ENCODE data around the gene ZHX3.

The ZHX3 gene

DNA sequence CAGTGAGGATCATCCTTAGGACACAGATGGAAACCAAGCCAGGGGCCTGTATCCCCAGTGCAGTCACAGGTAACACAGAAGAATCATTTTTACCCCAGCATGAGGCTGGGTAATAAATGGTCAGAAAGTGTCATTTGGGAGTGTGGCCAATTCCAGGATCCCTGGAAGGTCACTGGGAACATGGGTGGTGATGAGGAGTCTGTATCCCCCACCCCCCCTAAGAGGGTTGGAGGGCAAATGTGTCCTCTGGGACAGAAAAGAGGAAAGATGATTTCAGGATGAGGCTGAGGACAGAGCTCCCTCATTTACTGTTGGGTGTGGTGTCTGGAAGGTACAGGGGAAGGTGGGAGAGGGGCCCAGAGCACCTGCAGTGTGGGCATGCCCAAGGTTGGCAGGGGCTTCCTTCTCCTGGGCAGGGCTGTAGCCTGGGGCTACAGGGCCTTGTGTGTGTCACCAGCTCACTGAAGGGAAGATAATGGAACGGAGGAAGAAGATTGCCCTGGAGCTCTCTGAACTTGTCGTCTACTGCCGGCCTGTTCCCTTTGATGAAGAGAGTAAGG is 145.7 kb downstream of the ZHX3 start:
- Histone ChIP-seq H3K27ac (peak overlapping the region; percentile 44), H3K4me2 (ENCODE audit: low read length) (no peak overlapping the region), H3K79me2 (no peaks in the 10 kb centered on the region), H3K9me3 (ENCODE audit: control insufficient read depth, low read length) (no peaks in the 10 kb centered on the region), H3K36me3 (ENCODE audit: control insufficient read depth, insufficient read depth, low read length) (no peaks in the 10 kb centered on the region), H3K4me1 (no peaks in the 10 kb centered on the region), H2AFZ (no peak overlapping the region), H3K27me3 (ENCODE audit: control insufficient read depth, insufficient read depth, low read length) (no peaks in the 10 kb centered on the region), H3K4me3 (ENCODE audit: low read depth, low read length) (no peak overlapping the region), H3K9ac (no peak overlapping the region)
- TF ChIP-seq, protein P1, sequence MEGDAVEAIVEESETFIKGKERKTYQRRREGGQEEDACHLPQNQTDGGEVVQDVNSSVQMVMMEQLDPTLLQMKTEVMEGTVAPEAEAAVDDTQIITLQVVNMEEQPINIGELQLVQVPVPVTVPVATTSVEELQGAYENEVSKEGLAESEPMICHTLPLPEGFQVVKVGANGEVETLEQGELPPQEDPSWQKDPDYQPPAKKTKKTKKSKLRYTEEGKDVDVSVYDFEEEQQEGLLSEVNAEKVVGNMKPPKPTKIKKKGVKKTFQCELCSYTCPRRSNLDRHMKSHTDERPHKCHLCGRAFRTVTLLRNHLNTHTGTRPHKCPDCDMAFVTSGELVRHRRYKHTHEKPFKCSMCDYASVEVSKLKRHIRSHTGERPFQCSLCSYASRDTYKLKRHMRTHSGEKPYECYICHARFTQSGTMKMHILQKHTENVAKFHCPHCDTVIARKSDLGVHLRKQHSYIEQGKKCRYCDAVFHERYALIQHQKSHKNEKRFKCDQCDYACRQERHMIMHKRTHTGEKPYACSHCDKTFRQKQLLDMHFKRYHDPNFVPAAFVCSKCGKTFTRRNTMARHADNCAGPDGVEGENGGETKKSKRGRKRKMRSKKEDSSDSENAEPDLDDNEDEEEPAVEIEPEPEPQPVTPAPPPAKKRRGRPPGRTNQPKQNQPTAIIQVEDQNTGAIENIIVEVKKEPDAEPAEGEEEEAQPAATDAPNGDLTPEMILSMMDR (IDR thresholded peaks at IDR 0.05), result no peak

DNA sequence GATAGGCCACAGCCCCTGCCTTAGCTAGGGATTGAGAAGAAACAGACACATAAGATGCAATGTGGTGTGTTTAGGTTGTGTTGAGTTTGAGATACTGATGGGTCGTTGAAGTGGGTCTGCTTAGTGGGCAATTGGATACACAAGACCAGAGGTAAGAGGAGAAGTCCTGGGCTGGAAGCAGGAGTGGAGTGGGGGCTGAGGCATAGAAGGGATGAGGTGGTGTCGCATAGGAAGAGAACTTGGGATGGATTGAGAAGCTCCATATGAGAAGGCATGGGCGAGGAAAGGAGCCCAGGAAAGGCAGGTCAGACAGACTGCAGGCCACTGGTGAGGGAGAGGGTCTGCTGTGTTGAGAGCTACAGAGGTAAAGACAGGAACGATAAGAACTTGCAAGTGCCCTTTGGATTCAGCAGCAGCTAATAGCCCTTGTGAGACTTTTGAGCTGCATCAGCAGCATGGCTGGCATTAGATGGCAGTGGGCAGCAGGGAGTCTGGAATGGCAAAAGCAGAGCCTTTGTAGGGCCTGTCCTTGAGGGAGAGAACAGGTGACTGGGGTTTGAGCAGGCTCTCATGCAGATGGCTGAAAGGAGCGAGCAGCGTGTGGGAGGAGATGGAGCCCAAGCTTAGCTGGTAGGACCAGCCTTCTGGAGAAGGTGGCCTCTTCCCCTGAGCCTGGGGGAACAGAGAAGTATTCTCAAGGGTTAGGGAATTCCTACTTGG is 147.0 kb downstream of the ZHX3 start:
- H3K4me1 ChIP-seq, result no peaks in the 10 kb centered on the region
- H3K4me3 ChIP-seq (ENCODE audit: low read depth, low read length), result no peak overlapping the region
- no peaks in the 10 kb centered on the region for H3K36me3 ChIP-seq (ENCODE audit: control insufficient read depth, insufficient read depth, low read length)
- H3K27ac ChIP-seq, result no peak overlapping the region
- H2AFZ ChIP-seq, result no peak overlapping the region
- no peaks in the 10 kb centered on the region for H3K79me2 ChIP-seq
- no peaks in the 10 kb centered on the region for H3K9me3 ChIP-seq (ENCODE audit: control insufficient read depth, low read length)
- TF ChIP-seq, protein P1 (IDR thresholded peaks at IDR 0.05), result no peak
- H3K27me3 ChIP-seq (ENCODE audit: control insufficient read depth, insufficient read depth, low read length), result no peaks in the 10 kb centered on the region
- H3K4me2 ChIP-seq (ENCODE audit: low read length), result no peak overlapping the region
- H3K9ac ChIP-seq, result no peak overlapping the region

- H3K27me3 ChIP-seq (ENCODE audit: control insufficient read depth, insufficient read depth, low read length), result no peaks in the 10 kb centered on the region
- H3K9me3 ChIP-seq (ENCODE audit: control insufficient read depth, low read length), result no peaks in the 10 kb centered on the region
- H3K4me1 ChIP-seq, result no peaks in the 10 kb centered on the region
- TF ChIP-seq, protein P1 (IDR thresholded peaks at IDR 0.05), result no peak
- H3K4me3 ChIP-seq (ENCODE audit: low read depth, low read length), result no peak overlapping the region
- no peaks in the 10 kb centered on the region for H3K79me2 ChIP-seq
- no peaks in the 10 kb centered on the region for H3K36me3 ChIP-seq (ENCODE audit: control insufficient read depth, insufficient read depth, low read length)
- no peak overlapping the region for H3K27ac ChIP-seq
- H3K4me2 ChIP-seq (ENCODE audit: low read length), result no peak overlapping the region
- H3K9ac ChIP-seq, result no peak overlapping the region
- H2AFZ ChIP-seq, result no peak overlapping the region
These were observed 147.7 kb downstream of the ZHX3 start for GRCh38 chr20:41169791-41170351.

DNA sequence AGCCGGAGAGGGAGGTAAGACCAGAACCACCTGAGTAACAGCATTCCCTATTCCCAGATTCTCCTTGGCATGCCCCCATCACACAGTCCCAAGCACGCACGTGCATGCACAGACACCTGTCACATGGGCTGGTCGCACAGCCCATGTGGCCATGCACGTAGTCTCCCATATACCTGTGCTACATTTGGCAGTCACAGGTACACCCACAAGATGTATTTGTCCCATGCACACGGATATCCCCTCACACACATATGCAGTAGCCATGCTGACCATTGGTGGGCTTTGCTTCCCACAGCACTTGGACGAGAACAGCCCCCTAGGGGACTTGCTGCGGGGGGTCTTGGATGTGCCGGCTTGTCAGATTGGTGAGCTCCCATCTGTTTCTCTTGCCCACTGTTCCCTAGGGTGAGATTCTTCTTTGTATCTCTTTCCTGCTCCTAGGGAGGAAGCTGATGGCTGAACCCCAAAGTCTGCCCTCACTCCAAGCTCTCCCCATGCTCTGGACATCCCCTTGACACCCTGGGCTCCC is 148.3 kb downstream of the ZHX3 start:
- Histone ChIP-seq H3K27ac (no peak overlapping the region), H3K9ac (no peak overlapping the region)

More for the DNA sequence above, 148.3 kb downstream of the ZHX3 start:
- Histone ChIP-seq H3K79me2 (no peaks in the 10 kb centered on the region), H2AFZ (no peak overlapping the region), H3K27me3 (ENCODE audit: control insufficient read depth, insufficient read depth, low read length) (no peaks in the 10 kb centered on the region), H3K9me3 (ENCODE audit: control insufficient read depth, low read length) (no peaks in the 10 kb centered on the region), H3K4me3 (ENCODE audit: low read depth, low read length) (no peak overlapping the region), H3K36me3 (ENCODE audit: control insufficient read depth, insufficient read depth, low read length) (no peaks in the 10 kb centered on the region), H3K4me2 (ENCODE audit: low read length) (no peak overlapping the region), H3K4me1 (no peaks in the 10 kb centered on the region)
- TF ChIP-seq, protein P1 (IDR thresholded peaks at IDR 0.05), result no peak
